ENCODE data around the gene TPRG1L. TPM values are rescaled to one million over a fixed set of nuclear protein-coding genes. Genes with fewer than 3 reads are reported as not detected.
A peak's percentile ranks its signal among the peaks of the same experiment; 100 is the strongest.

The TPRG1L gene
- total RNA-seq, 1 experiment from 2014 or later = 21.9 TPM

DNA sequence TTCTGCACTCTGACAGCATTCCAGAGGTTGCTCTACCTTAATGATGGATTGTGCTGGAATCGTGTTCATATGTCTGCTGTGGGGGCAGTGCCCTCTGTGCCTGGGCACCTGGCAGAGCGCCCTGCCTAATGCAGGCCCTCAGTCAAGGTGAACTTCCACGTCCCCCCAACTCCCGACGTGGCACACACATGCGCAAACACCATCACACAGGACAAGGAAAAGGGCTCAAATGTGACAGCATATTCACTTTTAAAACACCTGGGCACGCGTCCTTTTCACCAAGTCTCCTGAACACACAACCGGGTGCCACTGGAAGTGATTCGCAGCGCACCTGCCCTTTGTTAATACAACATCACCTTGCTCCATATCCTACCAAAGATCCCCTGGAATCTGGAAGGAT is 11.7 kb downstream of the TPRG1L start:
- DNase-seq (ENCODE audit: unreplicated experiment) = no peak
- CTCF ChIA-PET = no interaction called here
- BruUV-seq (replicated peaks) = no TSS peak
- TF ChIP-seq, protein P1, sequence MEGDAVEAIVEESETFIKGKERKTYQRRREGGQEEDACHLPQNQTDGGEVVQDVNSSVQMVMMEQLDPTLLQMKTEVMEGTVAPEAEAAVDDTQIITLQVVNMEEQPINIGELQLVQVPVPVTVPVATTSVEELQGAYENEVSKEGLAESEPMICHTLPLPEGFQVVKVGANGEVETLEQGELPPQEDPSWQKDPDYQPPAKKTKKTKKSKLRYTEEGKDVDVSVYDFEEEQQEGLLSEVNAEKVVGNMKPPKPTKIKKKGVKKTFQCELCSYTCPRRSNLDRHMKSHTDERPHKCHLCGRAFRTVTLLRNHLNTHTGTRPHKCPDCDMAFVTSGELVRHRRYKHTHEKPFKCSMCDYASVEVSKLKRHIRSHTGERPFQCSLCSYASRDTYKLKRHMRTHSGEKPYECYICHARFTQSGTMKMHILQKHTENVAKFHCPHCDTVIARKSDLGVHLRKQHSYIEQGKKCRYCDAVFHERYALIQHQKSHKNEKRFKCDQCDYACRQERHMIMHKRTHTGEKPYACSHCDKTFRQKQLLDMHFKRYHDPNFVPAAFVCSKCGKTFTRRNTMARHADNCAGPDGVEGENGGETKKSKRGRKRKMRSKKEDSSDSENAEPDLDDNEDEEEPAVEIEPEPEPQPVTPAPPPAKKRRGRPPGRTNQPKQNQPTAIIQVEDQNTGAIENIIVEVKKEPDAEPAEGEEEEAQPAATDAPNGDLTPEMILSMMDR (IDR thresholded peaks at IDR 0.05; ENCODE audit: unreplicated experiment) = no peak
- H3K9me3 Mint-ChIP-seq (ENCODE audit: unreplicated experiment) = no peaks in the 10 kb centered on the region
- intact Hi-C loops (cut with micrococcal nuclease) = no loop called here
- H3K27me3 Mint-ChIP-seq (ENCODE audit: insufficient read depth, unreplicated experiment) = no peaks in the 10 kb centered on the region
- peak overlapping the region; percentile 46 for H3K27ac Mint-ChIP-seq (ENCODE audit: low read depth, unreplicated experiment)
- H3K36me3 Mint-ChIP-seq (ENCODE audit: insufficient read depth, unreplicated experiment) = peaks cover 32% of the 10 kb centered on the region
- no peak overlapping the region for H3K4me3 Mint-ChIP-seq (ENCODE audit: unreplicated experiment)
- POLR2A ChIA-PET = interaction anchor here (1.5 kb wide), 1 partner anchor 12 kb away, joined by 4 read pairs; no protein-coding TSS in a partner anchor
- no peaks in the 10 kb centered on the region for H3K4me1 Mint-ChIP-seq (ENCODE audit: insufficient read depth, unreplicated experiment)

DNA sequence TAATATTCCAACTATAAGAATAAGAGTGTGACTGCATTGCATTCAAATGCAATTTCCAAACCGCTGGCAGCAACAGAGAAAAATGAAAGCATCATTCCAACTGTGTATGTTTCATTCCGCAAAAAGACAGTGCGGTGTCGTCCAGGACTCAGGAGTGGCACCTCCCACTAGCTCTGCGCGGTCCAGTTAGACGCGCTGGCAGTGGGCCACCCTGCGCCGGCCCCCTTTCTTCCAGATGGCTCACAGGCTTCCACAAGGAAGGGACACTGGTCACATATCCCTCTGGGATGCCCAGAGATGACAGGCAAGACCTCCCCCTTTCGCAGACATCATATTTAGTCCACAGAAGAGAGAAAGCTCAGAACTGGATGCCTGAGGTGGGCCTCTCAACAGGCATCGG is 13.2 kb downstream of the TPRG1L start:
- Mint-ChIP-seq H3K4me1 (ENCODE audit: insufficient read depth, unreplicated experiment) (no peaks in the 10 kb centered on the region), H3K4me3 (ENCODE audit: unreplicated experiment) (no peak overlapping the region), H3K36me3 (ENCODE audit: insufficient read depth, unreplicated experiment) (peaks cover 24% of the 10 kb centered on the region), H3K9me3 (ENCODE audit: unreplicated experiment) (no peaks in the 10 kb centered on the region), H3K27ac (ENCODE audit: low read depth, unreplicated experiment) (no peak overlapping the region), H3K27me3 (ENCODE audit: insufficient read depth, unreplicated experiment) (no peaks in the 10 kb centered on the region)
- ChIA-PET CTCF (interaction anchor here (0.9 to 2.3 kb wide), 4 partner anchors 10 to 119 kb away, joined by 3 to 9 read pairs (median 4); no protein-coding TSS in a partner anchor), POLR2A (interaction anchor here (0.6 to 1.5 kb wide), 3 partner anchors 11 to 165 kb away, joined by 3 to 6 read pairs (median 3); partner anchors contain the start of genes TPRG1L and WRAP73)
- no TSS peak for BruUV-seq (replicated peaks)
- intact Hi-C loops (cut with micrococcal nuclease) = no loop called here
- DNase-seq (ENCODE audit: unreplicated experiment) = no peak
- TF ChIP-seq, protein P1 (IDR thresholded peaks at IDR 0.05; ENCODE audit: unreplicated experiment) = no peak

DNA sequence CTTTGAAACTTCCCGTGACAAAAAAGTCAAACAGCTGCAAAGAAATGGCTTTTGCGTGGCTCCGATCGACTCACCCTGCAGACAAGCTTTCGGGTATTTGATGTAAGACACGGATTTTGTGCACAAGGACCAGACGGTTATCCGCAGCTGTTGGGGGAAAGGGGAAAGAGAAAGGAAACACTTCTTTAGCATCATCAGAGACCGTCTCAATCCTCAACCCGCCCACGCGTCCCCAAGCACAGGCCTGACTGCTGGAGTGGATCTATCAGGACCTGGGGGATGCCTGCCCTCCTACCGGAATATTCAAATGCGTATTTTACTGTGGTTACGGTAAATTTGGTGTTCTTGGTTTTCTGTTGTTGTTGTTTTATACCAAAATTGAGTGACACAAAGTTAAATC is 13.9 kb downstream of the TPRG1L start:
- no TSS peak for BruUV-seq (replicated peaks)
- Mint-ChIP-seq H3K27me3 (ENCODE audit: insufficient read depth, unreplicated experiment) (no peaks in the 10 kb centered on the region), H3K9me3 (ENCODE audit: unreplicated experiment) (no peaks in the 10 kb centered on the region), H3K4me3 (ENCODE audit: unreplicated experiment) (no peak overlapping the region), H3K4me1 (ENCODE audit: insufficient read depth, unreplicated experiment) (no peaks in the 10 kb centered on the region), H3K36me3 (ENCODE audit: insufficient read depth, unreplicated experiment) (peaks cover 27% of the 10 kb centered on the region), H3K27ac (ENCODE audit: low read depth, unreplicated experiment) (no peak overlapping the region)
- CTCF ChIA-PET = interaction anchor here (0.7 to 2.3 kb wide), 5 partner anchors 12 to 120 kb away, joined by 3 to 9 read pairs (median 3); no protein-coding TSS in a partner anchor
- DNase-seq (ENCODE audit: unreplicated experiment) = no peak
- POLR2A ChIA-PET = interaction anchor here (1.4 kb wide), 1 partner anchor 14 kb away, joined by 3 read pairs; the partner anchor contains the start of gene TPRG1L
- TF ChIP-seq, protein P1 (IDR thresholded peaks at IDR 0.05; ENCODE audit: unreplicated experiment) = no peak
- intact Hi-C loops (cut with micrococcal nuclease) = no loop called here

DNA sequence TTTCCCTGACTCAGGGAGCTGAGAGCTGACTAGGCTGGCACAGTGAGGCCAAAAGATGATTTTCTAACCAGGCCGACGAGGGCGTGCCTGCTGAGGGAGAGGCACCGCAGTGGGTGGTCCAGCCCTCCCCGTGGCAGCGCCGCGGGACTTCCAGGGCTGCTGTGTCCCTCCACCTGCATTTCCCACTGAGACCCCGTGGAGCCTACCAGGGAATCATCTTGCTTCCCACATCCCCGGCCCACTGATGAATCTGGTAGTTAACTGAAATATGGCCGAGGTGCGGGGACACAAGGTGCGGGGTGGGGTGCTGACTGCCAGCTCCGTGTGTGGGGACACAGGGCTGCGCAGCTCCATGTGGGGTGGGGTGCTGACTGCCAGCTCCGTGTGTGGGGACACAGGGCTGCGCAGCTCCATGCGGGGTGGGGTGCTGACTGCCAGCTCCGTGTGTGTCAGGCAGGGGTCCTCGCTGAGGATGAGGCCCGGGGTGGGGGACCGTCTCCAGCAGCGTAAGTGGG is 14.6 kb downstream of the TPRG1L start:
- Mint-ChIP-seq H3K36me3 (ENCODE audit: insufficient read depth, unreplicated experiment) (peaks cover 27% of the 10 kb centered on the region), H3K4me1 (ENCODE audit: insufficient read depth, unreplicated experiment) (no peaks in the 10 kb centered on the region), H3K27me3 (ENCODE audit: insufficient read depth, unreplicated experiment) (no peaks in the 10 kb centered on the region), H3K4me3 (ENCODE audit: unreplicated experiment) (no peak overlapping the region), H3K27ac (ENCODE audit: low read depth, unreplicated experiment) (no peak overlapping the region), H3K9me3 (ENCODE audit: unreplicated experiment) (no peaks in the 10 kb centered on the region)
- TF ChIP-seq, protein P1 (IDR thresholded peaks at IDR 0.05; ENCODE audit: unreplicated experiment) = no peak
- CTCF ChIA-PET = interaction anchor here (0.7 to 1.6 kb wide), 4 partner anchors 13 to 121 kb away, joined by 3 to 4 read pairs (median 3); no protein-coding TSS in a partner anchor
- intact Hi-C loops (cut with micrococcal nuclease) = no loop called here
- DNase-seq (ENCODE audit: unreplicated experiment) = no peak
- no TSS peak for BruUV-seq (replicated peaks)
- POLR2A ChIA-PET = interaction anchor here (1.1 kb wide), 1 partner anchor 9 kb away, joined by 3 read pairs; no protein-coding TSS in a partner anchor

Measured in MCF 10A (cell line).